Measurements from ENCODE around the gene TBC1D4.
"Not testable (repeated sequence)": the region's sequence is repeated elsewhere in the genome, so short reads cannot be mapped to it uniquely, and the experiment has no call there.

The TBC1D4 gene

GRCh38 chr13:75355609-75356008 is 126.4 kb downstream of the TBC1D4 start:
- DNase-seq = no peak

DNA sequence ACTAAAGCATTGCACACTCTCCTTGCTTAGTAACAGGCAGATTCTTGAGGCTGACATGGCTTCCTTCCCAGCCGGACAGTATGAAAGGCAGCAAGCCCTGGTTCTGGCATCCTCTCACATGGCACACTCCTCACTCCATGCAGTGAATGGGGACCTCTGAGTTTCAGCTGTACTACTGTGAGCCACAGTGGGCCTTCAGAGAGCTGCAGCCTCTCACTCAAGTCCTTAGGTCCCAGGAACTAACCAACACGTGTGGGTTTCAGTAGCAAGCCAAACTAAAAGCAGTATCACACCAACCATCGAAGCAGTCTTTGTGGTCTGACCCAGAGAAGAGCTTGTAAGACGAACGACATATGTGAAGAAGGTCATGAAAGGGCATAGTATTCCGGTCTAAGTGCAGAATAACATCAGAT is 128.2 kb downstream of the TBC1D4 start:
- DNase-seq = no peak

DNA sequence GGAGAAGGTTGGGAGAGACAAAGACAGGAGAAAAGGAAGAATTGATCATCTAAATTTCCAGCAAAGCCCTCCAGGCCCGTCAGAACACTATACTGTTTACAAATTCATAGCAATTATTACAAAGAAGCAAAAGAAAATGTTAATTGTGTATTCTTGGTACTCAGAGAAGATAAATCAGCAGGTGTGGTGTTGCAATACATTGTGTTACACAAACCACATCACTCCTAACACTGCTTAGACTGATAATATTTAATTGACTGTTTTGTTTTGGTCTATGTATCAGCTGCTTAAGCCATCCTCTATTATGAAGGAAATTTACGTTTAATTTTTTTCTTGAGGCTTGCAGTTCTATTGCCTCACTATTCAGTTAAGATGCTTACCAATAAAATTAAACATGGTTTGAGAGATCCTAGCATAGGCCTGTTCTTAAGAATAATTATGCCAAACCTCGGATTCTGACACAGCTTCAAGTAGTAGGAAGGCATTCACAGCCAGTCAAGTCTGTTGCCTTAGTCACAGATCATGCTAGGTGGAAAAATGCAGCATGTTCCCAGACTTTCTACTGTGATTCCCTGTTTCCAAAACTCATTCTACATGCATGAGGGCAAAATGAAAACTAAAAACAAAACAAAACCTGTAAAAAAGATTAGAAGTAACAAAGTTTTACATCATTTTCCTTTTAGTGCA is 129.2 kb downstream of the TBC1D4 start:
- no peak for DNase-seq

DNA sequence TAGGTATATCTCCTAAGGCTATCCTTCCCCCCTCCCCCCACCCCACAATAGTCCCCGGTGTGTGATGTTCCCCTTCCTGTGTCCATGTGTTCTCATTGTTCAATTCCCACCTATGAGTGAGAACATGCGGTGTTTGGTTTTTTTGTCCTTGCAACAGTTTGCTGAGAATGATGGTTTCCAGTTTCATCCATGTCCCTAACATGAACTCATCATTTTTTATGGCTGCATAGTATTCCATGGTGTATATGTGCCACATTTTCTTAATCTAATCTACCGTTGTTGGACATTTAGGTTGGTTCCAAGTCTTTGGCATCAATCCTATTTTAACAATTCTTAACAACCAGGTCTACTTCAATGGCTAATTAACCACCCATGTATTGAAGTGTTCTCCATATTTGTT is 130.4 kb downstream of the TBC1D4 start:
- DNase-seq = not testable (repeated sequence)

DNA sequence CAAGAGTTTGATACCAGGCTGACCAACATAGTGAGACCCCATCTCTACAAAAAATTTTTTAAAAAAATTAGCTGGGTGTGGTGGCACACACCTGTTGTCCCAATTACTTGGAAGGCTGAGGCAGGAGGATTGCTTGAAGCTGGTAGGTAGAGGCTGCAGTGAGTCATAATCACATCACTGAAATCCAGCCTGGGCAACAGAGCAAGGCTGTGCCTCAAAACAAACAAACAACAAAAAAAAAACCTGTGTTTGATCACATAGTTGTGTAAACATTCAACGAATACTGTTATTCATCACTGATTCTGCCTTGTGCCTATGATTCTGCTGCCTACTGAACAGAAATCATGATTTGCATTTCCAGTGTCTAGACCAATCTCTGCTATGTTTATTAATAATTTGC is 134.0 kb downstream of the TBC1D4 start:
- DNase-seq = no peak

- no peak for DNase-seq
These were observed 134.5 kb downstream of the TBC1D4 start for GRCh38 chr13:75347457-75347856.

- peak; percentile 23 for DNase-seq
These were observed 136.8 kb downstream of the TBC1D4 start for GRCh38 chr13:75345193-75345592.

DNA sequence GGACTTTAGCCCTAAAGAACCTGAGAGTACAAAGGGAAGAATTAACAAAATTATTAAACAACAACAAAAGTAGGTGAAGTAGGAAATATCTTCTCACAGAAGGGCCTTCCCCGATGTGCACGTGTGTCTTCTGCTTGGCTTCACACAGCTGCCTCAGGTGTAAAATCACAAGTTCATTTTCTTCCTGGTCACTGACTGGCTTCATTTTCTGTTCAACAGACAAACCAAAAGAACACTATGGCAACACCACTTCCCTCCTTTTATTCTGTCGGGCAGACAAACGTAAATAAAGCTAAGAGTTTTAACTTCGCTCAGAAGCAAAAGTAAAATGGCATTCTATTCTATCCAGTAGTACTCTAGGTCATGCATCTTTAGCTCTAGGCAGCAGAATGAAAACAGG is 140.9 kb downstream of the TBC1D4 start:
- no peak for DNase-seq

DNA sequence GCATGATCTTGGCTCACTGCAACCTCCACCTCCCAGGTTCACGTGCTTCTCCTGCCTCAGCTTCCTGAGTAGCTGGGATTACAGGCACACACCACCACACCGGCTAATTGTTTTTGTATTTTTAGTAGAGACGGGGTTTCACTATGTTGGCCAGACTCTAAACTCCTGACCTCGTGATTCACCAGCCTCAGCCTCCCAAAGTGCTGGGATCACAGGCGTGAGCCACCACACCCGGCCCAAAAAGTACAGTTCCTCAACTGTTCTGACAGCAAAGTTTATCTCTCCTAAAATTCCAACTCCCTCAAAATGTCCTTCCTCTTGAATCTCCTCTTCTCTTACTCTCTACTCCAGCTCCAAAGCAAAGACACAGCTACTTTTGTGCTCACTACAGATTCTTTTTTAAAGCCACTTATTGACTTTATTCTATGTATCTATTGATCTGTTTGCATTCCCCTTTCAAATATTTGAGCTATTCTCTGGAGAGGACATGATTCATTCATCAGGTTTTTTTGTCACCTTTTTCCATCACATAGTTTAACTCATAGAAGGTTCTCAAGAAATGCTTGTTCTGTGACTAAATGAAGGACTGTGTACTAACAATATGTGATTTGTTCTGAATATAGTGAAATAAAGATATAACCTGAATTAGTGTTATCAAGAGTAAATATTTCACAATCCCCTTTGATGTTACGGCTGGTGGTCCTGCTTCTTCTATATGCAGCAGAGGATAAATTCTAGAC is 142.2 kb downstream of the TBC1D4 start:
- no peak for DNase-seq

- no peak for DNase-seq
These were observed 147.1 kb downstream of the TBC1D4 start for GRCh38 chr13:75334634-75335447.

- DNase-seq = no peak
These were observed 148.9 kb downstream of the TBC1D4 start for GRCh38 chr13:75333103-75333502.

DNA sequence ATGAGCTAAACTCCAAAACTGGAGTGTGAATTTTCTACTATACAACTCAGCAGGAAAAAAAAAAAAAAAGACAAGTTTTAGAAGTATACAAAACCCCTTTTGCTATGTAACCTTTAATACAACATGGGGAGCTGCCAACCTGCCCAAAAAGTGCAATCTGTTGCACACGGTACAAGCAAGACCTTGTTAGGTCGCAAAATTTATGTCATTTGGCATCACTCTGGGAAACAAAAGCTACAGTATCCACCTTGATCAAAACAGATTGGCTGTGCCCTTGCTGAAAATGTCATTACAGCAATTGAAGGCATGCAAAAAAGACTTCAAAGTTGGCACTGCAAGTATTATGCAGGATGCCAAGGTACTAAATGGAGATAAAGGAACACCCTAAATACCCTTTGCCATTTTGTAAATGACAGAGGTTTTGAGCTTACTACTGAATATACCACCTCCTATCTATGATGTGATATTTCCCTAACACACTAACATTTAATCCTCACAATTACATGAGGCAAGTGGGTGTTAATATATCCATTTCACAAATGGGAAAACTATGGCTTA is 150.1 kb downstream of the TBC1D4 start:
- DNase-seq = no peak

DNA sequence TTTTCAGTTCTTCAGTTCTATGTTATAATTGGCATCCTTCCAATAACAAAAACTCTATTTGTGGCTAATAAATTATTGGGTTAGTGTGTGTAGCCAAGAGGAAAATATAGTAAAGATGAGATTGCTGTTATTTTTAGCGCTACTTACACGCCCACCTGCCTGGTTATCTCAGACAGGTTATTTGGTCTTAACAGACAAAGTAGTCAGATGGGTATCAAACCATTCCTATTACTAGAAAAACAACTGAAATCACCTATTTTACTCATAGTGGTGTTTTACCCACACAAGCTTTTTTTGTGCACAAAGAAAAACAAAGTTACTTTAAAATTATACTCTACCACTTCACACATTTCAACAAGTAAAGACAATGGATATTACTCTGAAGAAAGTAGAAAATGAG is 151.2 kb downstream of the TBC1D4 start:
- no peak for DNase-seq

DNA sequence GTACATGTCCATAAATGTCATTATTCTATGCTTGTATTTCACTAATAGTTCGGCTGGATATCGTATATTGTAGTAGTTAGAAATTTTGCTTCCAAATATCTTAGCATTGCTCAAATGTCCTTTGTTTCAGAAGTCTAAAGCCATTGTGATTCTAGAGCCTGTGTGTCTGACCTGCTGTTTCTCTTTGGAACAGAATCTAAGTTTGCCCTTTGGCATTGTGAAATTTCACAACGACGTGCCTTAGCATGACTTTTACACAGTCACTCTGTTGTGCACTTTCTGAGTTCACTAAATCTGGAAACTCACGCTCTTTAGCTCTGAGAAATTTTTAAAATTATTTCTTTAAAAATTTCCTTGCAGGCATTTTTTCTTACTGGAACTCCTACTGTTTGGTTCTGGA is 152.2 kb downstream of the TBC1D4 start:
- no peak for DNase-seq

DNA sequence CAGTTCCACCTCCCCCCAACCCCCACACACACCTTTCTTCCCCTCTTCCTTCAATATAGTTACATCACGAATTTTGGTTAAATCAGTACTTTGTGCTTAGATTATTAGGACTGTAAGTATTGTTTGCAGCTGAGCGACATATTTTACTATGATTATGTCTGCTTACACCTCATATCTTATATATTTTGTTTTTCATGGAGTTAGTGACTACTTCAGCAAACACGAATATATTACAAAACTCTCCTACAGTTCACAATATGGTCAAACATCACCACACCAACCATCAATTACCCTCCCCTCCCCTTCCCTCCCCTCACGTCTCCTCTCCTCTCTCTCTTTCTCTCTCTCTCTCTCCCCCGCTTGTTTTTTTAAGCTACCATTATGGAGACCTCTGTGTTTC is 152.9 kb downstream of the TBC1D4 start:
- no peak for DNase-seq

- no peak for DNase-seq
These were observed 154.8 kb downstream of the TBC1D4 start for GRCh38 chr13:75327135-75327510.

DNA sequence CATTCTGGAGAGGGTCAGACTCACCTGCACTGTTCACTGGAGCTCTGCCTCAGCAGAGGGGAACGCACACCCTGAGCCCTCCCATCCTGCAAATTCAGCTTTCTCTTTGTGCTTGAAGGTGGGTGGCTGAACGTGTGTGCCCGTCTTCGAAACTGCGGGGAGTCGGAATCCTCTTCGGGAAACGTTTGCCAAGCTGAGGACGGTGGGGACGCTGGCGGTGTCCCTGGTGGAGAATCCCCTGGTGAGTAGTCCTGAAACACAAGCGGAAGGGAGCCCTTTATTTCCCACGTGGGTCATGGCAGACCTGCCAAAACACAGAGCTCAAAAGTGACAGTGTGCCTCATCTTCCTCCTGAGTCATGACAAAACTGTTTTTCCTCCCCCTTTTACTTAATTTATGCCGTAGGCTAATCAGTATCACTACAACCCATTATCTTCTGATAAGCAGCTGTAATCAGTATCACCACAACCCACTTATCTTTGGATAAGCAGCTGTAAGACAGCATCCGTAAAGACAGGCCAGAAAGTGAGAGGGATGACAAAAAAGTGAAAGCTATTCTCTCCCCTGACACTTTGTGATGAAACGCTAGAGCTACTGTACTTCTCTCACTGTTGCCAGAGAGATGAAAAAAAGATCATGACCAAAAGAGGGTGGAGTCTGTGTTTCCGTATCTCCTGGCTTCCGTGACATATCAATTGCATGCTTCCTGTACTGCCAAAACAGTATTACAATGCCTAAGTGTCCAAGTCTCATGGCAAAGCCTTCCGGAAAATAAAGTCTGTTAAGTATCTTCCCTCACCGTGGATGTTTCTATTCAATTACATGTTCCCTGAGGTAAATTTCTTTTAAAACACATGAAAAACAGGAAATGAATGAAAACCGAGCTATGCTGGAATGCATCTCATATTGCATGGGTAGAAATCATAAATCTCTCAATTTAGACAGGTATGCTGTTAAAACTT is 155.5 kb downstream of the TBC1D4 start:
- DNase-seq = peak; percentile 20

GRCh38 chr13:75325711-75326110 is 156.3 kb downstream of the TBC1D4 start:
- DNase-seq = no peak

DNA sequence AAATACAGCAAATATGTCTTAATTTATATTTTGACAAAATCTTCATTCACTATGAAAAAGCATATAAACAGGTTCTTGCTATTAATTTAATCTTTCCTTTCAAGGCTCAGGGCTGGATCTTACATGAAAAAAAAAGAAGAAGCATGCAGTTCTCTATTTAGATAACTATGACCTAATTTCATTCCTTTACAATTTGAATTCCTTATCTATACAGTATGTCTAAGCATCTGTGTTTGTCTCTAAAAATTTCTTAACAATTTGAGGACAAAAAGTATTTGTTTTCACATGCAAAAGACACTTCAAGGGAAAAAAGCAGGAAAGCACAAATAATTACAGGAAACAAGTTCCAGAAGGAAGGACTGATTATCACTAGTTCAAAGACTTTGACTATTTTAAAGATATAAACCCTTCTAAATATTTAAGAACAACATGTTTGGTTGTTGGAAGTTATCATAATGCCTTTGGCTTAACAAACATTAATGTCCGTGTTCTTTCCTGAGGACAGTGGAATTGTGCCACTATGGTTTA is 157.5 kb downstream of the TBC1D4 start:
- DNase-seq = no peak

- no peak for DNase-seq
These were observed 160.9 kb downstream of the TBC1D4 start for GRCh38 chr13:75321084-75321483.

DNA sequence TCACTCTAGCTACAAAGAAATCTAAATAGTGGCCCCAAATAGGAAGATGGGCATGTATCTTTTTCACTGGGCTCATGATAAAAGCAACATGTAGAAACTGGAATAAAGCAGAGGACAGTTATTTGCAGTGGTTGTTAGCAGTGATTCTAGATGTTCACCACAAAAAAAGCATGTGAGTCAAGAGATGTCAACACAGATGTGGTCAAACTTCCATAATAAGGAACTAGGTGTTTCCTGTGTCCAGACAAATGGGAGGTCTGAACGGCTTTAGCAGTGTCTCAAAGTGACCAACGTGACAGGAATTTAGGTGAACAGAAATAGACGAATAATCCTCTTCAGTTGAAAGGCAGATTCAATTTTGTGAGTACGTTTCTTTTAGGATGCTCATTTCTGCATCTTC is 162.7 kb downstream of the TBC1D4 start:
- DNase-seq = no peak
